Measurements from ENCODE around the gene KATNAL2.

KATNAL2 gene

GRCh38 chr18:47110492-47111274 is 193.3 kb downstream of the KATNAL2 start:
- no peak for DNase-seq (ENCODE audit: low read depth, low spot score)

GRCh38 chr18:47113796-47114540 is 196.6 kb downstream of the KATNAL2 start:
- DNase-seq (ENCODE audit: low read depth, low spot score), result no peak

GRCh38 chr18:47115205-47115604 is 197.8 kb downstream of the KATNAL2 start:
- no peak for DNase-seq (ENCODE audit: low read depth, low spot score)

GRCh38 chr18:47118981-47119380 is 201.6 kb downstream of the KATNAL2 start:
- DNase-seq (ENCODE audit: low read depth, low spot score), result no peak

GRCh38 chr18:47120428-47120827 is 203.0 kb downstream of the KATNAL2 start:
- DNase-seq (ENCODE audit: low read depth, low spot score), result no peak

GRCh38 chr18:47121146-47121545 is 203.7 kb downstream of the KATNAL2 start:
- DNase-seq (ENCODE audit: low read depth, low spot score), result no peak

- DNase-seq (ENCODE audit: low read depth, low spot score), result no peak
These were observed 223.9 kb downstream of the KATNAL2 start for GRCh38 chr18:47141289-47141688.

- no peak for DNase-seq (ENCODE audit: low read depth, low spot score)
These were observed 225.8 kb downstream of the KATNAL2 start for GRCh38 chr18:47143153-47143552.

- no peak for DNase-seq (ENCODE audit: low read depth, low spot score)
These were observed 226.6 kb downstream of the KATNAL2 start for GRCh38 chr18:47143899-47144485.

GRCh38 chr18:47146206-47146605 is 228.8 kb downstream of the KATNAL2 start:
- no peak for DNase-seq (ENCODE audit: low read depth, low spot score)

GRCh38 chr18:47149457-47150028 is 232.1 kb downstream of the KATNAL2 start:
- no peak for DNase-seq (ENCODE audit: low read depth, low spot score)

GRCh38 chr18:47150029-47150823 is 232.8 kb downstream of the KATNAL2 start, which contains the start of gene HDHD2:
Gene HDHD2 (minus strand): TSS chr18:47150500. CDS start chr18:47136439, 14,061 bp downstream.
- peak; percentile 15 for DNase-seq (ENCODE audit: low read depth, low spot score)

GRCh38 chr18:47150824-47151366 is 233.5 kb downstream of the KATNAL2 start:
- DNase-seq (ENCODE audit: low read depth, low spot score), result no peak

GRCh38 chr18:47151439-47151838 is 234.0 kb downstream of the KATNAL2 start:
- no peak for DNase-seq (ENCODE audit: low read depth, low spot score)

Data from iPS DF 19.7 (cell line).